Erythroblast (primary cell): Measurements from ENCODE around the gene FOXE1.

Source experiments
- GATA1 ChIP-seq: IDR thresholded peaks from 2 replicates; pipeline ENCODE4 v1.6.1; 2011; ENCODE audit warnings: low read depth, mild to moderate bottlenecking, control low read depth, low read length, moderate library complexity
- POLR2A ChIP-seq: IDR thresholded peaks from 2 replicates; pipeline ENCODE4 v1.6.1; 2011; ENCODE audit warnings: mild to moderate bottlenecking, low read length

DNA sequence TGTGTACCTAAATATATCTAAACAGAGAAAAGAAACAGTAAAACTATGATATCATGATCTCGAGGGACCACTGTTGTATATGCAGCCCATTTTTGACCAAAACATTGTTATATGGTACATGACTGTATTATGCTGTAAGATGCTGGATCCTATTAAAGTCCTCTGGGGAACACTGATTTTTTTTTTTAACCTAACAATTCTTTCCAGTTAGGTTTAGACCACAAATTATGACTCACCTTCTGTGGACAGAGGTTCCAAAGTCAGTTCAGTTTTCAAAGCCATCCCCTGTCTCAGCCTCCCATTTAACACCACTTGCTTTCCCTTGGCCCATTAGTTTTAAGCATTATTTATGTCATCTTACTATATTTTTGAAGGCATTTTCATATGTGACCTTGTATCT lies 42.2 kb downstream of the FOXE1 start:
- TF ChIP-seq POLR2A (no peak), GATA1 (no peak)
